GM18502 (cell line): ENCODE measurements around the gene CLEC5A.
"Not testable (repeated sequence)": the region's sequence is repeated elsewhere in the genome, so short reads cannot be mapped to it uniquely, and the experiment has no call there.

ENCODE experiments used
- ATAC-seq: cut with Tn5 transposase; IDR thresholded peaks from one replicate; pipeline ENCODE4 v1.9.1; 2021; ENCODE audit warnings: mild to moderate bottlenecking; ENCODE audit not compliant: unreplicated experiment, poor library complexity

CLEC5A gene

GRCh38 chr7:141949911-141950310 is 3.1 kb upstream of the CLEC5A start:
- no peak for ATAC-seq

- ATAC-seq = no peak
These were observed 2.7 kb upstream of the CLEC5A start for GRCh38 chr7:141949451-141949850.

- no peak for ATAC-seq
These were observed 2.2 kb upstream of the CLEC5A start for GRCh38 chr7:141949021-141949420.

GRCh38 chr7:141945356-141945755 is 1.4 kb downstream of the CLEC5A start:
- ATAC-seq = no peak

GRCh38 chr7:141944811-141945210 is 2.0 kb downstream of the CLEC5A start:
- ATAC-seq = no peak

- ATAC-seq = no peak
These were observed 2.9 kb downstream of the CLEC5A start for GRCh38 chr7:141943846-141944245.

- ATAC-seq = no peak
These were observed 5.7 kb downstream of the CLEC5A start for GRCh38 chr7:141941075-141941474.

GRCh38 chr7:141930211-141930610 is 16.6 kb downstream of the CLEC5A start:
- ATAC-seq = no peak

GRCh38 chr7:141928845-141929195 is 18.0 kb downstream of the CLEC5A start:
- no peak for ATAC-seq

GRCh38 chr7:141928146-141928844 is 18.5 kb downstream of the CLEC5A start:
- no peak for ATAC-seq

GRCh38 chr7:141920281-141920680 is 26.5 kb downstream of the CLEC5A start:
- no peak for ATAC-seq

- no peak for ATAC-seq
These were observed 30.7 kb downstream of the CLEC5A start, which contains the start of gene OR9A4 for GRCh38 chr7:141916099-141916498. OR9A4 (plus strand) TSS chr7:141916399; CDS start chr7:141918876, 2,477 bp downstream.

GRCh38 chr7:141915565-141915964 is 31.2 kb downstream of the CLEC5A start:
- ATAC-seq = no peak

GRCh38 chr7:141911391-141911790 is 35.4 kb downstream of the CLEC5A start:
- no peak for ATAC-seq

GRCh38 chr7:141906285-141906684 is 40.5 kb downstream of the CLEC5A start:
- ATAC-seq = no peak

GRCh38 chr7:141899366-141899765 is 47.4 kb downstream of the CLEC5A start:
- not testable (repeated sequence) for ATAC-seq

- no peak for ATAC-seq
These were observed 55.4 kb downstream of the CLEC5A start for GRCh38 chr7:141891336-141891735.

GRCh38 chr7:141889321-141889720 is 57.5 kb downstream of the CLEC5A start:
- ATAC-seq = no peak

GRCh38 chr7:141884539-141885225 is 62.1 kb downstream of the CLEC5A start:
- peak; percentile 92 for ATAC-seq

- no peak for ATAC-seq
These were observed 65.8 kb downstream of the CLEC5A start for GRCh38 chr7:141880960-141881359.

- ATAC-seq = no peak
These were observed 69.4 kb downstream of the CLEC5A start for GRCh38 chr7:141877365-141877764.
